ENCODE measurements around the gene UNC79.

DNA sequence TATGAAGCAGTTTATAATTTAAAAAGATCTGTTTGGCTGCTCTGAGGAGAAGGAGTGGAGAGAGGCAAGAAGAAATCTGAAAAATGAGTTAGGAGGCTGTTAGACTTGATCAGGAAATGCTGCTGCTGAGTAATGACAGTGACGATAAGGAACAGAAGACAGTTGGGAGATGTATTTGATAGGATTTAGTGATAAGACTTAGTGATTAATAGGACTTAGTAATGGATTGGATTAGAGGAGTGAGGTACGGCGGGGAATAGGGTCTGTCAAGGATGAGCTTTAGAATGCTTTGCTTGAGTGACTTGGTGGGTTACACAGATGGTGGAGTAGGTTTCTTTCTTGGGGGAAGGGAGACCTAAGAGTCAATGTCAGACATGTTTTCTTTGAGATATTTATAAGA lies 31.7 kb downstream of the UNC79 start:
- TF ChIP-seq, protein P1, sequence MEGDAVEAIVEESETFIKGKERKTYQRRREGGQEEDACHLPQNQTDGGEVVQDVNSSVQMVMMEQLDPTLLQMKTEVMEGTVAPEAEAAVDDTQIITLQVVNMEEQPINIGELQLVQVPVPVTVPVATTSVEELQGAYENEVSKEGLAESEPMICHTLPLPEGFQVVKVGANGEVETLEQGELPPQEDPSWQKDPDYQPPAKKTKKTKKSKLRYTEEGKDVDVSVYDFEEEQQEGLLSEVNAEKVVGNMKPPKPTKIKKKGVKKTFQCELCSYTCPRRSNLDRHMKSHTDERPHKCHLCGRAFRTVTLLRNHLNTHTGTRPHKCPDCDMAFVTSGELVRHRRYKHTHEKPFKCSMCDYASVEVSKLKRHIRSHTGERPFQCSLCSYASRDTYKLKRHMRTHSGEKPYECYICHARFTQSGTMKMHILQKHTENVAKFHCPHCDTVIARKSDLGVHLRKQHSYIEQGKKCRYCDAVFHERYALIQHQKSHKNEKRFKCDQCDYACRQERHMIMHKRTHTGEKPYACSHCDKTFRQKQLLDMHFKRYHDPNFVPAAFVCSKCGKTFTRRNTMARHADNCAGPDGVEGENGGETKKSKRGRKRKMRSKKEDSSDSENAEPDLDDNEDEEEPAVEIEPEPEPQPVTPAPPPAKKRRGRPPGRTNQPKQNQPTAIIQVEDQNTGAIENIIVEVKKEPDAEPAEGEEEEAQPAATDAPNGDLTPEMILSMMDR (IDR thresholded peaks at IDR 0.05), result no peak
- TF ChIP-seq POLR2AphosphoS5 (IDR thresholded peaks at IDR 0.05), result no peak
- TF ChIP-seq POLR2A (IDR thresholded peaks at IDR 0.05), result no peak
- TF ChIP-seq EP300 (IDR thresholded peaks at IDR 0.05), result no peak
